SK-N-MC (cell line): ENCODE measurements around the gene SPIRE1.
"Not testable (repeated sequence)": the region's sequence is repeated elsewhere in the genome, so short reads cannot be mapped to it uniquely, and the experiment has no call there.

Source experiments
- DNase-seq: peaks from one replicate; pipeline ENCODE4 v3.0.0-alpha.2; 2011; ENCODE audit warnings: low read depth, low spot score
- H3K27ac ChIP-seq: fragments of 200-600 bp; sonication (generic); 2 replicates; pipeline ENCODE4 v1.5.1; 2016; ENCODE audit warnings: mixed run types
- H3K36me3 ChIP-seq: fragments of 200-600 bp; sonication (generic); 2 replicates; pipeline ENCODE4 v1.6.1; 2017; ENCODE audit warnings: antibody characterized with exemption, low read length, mixed read lengths; ENCODE audit not compliant: insufficient read depth
- H3K4me3 ChIP-seq: fragments of 200-600 bp; sonication (generic); 2 replicates; pipeline ENCODE4 v1.5.1; 2016
- H3K9ac ChIP-seq: fragments of 200-600 bp; sonication (generic); 2 replicates; pipeline ENCODE4 v1.8.0; 2017; ENCODE audit warnings: mixed run types, mixed read lengths; ENCODE audit not compliant: insufficient read length
- H3K9me3 ChIP-seq: fragments of 200-600 bp; sonication (generic); 2 replicates; pipeline ENCODE4 v1.6.1; 2017; ENCODE audit warnings: low read depth, mild to moderate bottlenecking, antibody characterized with exemption, low read length, moderate library complexity, mixed read lengths
- EZH2 ChIP-seq: fragments of 200-600 bp; sonication (generic); IDR thresholded peaks from one replicate; pipeline ENCODE4 v1.6.1; 2017; ENCODE audit warnings: antibody characterized with exemption
- FOXP2 ChIP-seq: optimal IDR thresholded peaks from 2 replicates; pipeline ENCODE3; 2011; ENCODE audit warnings: mild to moderate bottlenecking, moderate library complexity; ENCODE audit not compliant: insufficient read depth; ENCODE audit errors: extremely low read length, control extremely low read depth
- POLR2AphosphoS5 ChIP-seq: IDR thresholded peaks from 2 replicates; pipeline ENCODE4 v1.6.1; 2012; ENCODE audit warnings: mild to moderate bottlenecking, low read depth, low read length, borderline replicate concordance

Gene SPIRE1

GRCh38 chr18:12639990-12640880 is 17.7 kb downstream of the SPIRE1 start:
- Histone ChIP-seq H3K9ac (no peak overlapping the region), H3K4me3 (no peak overlapping the region), H3K27ac (no peak overlapping the region), H3K36me3 (no peaks in the 10 kb centered on the region), H3K9me3 (no peaks in the 10 kb centered on the region)
- DNase-seq: no peak
- TF ChIP-seq POLR2AphosphoS5 (no peak), FOXP2 (no peak), EZH2 (no peak)

GRCh38 chr18:12638644-12639124 is 19.2 kb downstream of the SPIRE1 start:
- TF ChIP-seq EZH2: no peak
- TF ChIP-seq FOXP2: no peak
- no peak for TF ChIP-seq POLR2AphosphoS5
- Histone ChIP-seq H3K9me3 (no peaks in the 10 kb centered on the region), H3K4me3 (no peak overlapping the region), H3K36me3 (no peaks in the 10 kb centered on the region), H3K9ac (no peak overlapping the region), H3K27ac (no peak overlapping the region)
- no peak for DNase-seq

DNA sequence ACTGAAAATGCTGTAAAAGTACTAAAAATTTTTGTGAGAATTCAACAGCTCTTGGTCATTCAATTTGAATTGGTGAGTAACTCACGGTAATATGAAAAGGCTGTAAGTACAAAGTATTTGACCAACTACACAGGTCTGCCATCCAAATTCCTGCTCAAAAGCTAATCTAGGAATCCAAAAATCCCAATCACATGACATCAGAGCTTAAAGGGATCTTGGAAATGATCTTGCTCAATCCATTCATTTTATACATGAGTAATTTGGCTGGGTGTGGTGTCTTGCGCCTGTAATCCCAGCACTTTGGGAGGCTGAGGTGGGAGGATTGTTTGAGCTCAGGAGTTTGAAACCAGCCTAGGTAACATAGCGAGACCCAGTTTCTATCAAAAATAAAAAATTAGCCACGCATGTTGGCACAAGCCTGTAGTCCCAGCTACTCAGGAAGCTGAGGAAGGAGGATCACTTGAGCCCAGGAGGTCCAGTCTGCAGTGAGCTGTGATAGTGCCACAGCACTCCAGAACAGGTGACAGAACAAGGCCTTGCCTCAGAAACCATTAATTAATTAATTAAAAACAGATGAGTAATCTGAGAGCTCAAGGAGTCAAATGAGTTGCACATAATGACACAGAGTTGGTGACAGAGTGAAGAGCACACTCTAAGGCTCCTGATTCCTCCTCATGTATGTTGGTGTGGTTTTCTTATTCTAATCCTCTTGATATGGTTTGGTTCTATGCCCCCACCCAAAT is 19.8 kb downstream of the SPIRE1 start:
- no peak overlapping the region for H3K27ac ChIP-seq
- DNase-seq: no peak

DNA sequence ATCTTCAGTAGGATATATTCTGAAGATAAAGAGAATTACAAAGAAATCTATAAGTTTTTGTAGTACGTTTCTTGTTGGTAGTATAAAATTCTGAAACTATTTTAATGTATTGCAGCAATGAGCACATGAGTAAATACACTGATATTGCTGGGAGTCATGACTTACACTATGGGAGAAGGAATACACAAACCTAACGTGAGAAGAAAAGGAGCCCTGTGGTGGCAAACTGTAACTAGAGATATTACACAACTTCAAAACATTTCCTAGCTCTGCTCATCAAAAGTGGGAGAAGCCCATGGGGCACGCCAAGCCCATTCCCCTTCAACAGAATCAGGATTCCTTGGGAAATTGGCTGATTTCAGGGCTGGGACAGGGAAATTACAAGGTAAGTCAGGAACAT is 20.5 kb downstream of the SPIRE1 start:
- no peak overlapping the region for H3K9ac ChIP-seq
- no peak for DNase-seq
- no peak overlapping the region for H3K27ac ChIP-seq
- H3K4me3 ChIP-seq: no peak overlapping the region
- H3K9me3 ChIP-seq: no peaks in the 10 kb centered on the region
- no peaks in the 10 kb centered on the region for H3K36me3 ChIP-seq
- no peak for TF ChIP-seq EZH2

More for the DNA sequence above, 19.8 kb downstream of the SPIRE1 start:
- Histone ChIP-seq H3K36me3 (no peaks in the 10 kb centered on the region), H3K9ac (no peak overlapping the region), H3K4me3 (no peak overlapping the region), H3K9me3 (no peaks in the 10 kb centered on the region)
- no peak for TF ChIP-seq EZH2
- TF ChIP-seq POLR2AphosphoS5: no peak
- TF ChIP-seq FOXP2: no peak

GRCh38 chr18:12631831-12632477 is 26.0 kb downstream of the SPIRE1 start:
- TF ChIP-seq FOXP2 (no peak), POLR2AphosphoS5 (no peak), EZH2 (no peak)
- Histone ChIP-seq H3K9ac (no peak overlapping the region), H3K4me3 (no peak overlapping the region), H3K27ac (no peak overlapping the region), H3K36me3 (no peaks in the 10 kb centered on the region), H3K9me3 (no peaks in the 10 kb centered on the region)
- no peak for DNase-seq

DNA sequence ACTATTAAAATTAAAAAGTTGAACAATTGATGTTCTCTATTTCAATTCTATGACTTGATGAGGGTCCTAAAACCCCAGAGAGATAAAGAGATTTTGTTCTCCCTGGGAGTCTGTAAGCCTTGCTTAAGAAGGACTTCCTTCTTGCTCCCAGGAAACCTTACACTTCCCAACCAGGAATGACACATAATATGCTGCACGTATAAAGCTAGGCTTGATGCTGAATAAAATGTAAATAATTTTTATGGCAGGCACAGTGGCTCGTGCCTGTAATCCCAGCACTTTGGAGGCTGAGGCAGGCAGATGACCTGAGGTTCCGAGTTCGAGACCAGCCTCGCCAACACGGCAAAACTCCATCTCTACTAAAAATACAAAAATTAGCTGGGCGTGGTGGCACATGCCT is 27.8 kb downstream of the SPIRE1 start:
- no peak overlapping the region for H3K4me3 ChIP-seq
- H3K27ac ChIP-seq: no peak overlapping the region; the same call in 1 of the 2 replicates
- no peaks in the 10 kb centered on the region for H3K9me3 ChIP-seq
- H3K9ac ChIP-seq: no peak overlapping the region
- DNase-seq: no peak
- no peaks in the 10 kb centered on the region for H3K36me3 ChIP-seq
- TF ChIP-seq POLR2AphosphoS5: no peak
- TF ChIP-seq FOXP2: no peak
- TF ChIP-seq EZH2: no peak

- no peaks in the 10 kb centered on the region for H3K36me3 ChIP-seq
- H3K9me3 ChIP-seq: no peaks in the 10 kb centered on the region
- H3K9ac ChIP-seq: no peak overlapping the region
- TF ChIP-seq POLR2AphosphoS5 (no peak), EZH2 (no peak)
- no peak overlapping the region for H3K4me3 ChIP-seq
- no peak for DNase-seq
- peak overlapping the region; percentile 62 for H3K27ac ChIP-seq
These were observed 28.9 kb downstream of the SPIRE1 start for GRCh38 chr18:12628706-12629702.

- not testable (repeated sequence) for H3K9ac ChIP-seq, H3K9me3 ChIP-seq, H3K36me3 ChIP-seq, DNase-seq, H3K4me3 ChIP-seq, H3K27ac ChIP-seq
These were observed 30.7 kb downstream of the SPIRE1 start for GRCh38 chr18:12627199-12627598.
